Measurements from ENCODE around the gene EMC8. TPM values are rescaled to one million over a fixed set of nuclear protein-coding genes. Genes with fewer than 3 reads are reported as not detected.

EMC8 gene
- total and polyA plus RNA-seq, 2 of the 8 experiments (the other 6 are each of a cell fraction or from before 2014, with no cell fraction given): 52.2 to 69.7 TPM

- Histone ChIP-seq H3K27me3 (replicated peaks in 1 of 4; ENCODE audit: control insufficient read depth in 3 of 4, extremely low read depth in 1 of 4, insufficient read depth in 3 of 4, low read length in 3 of 4) (peaks cover 0 to 11% (median 3%) of the 10 kb centered on the region in 4 experiments; a peak in 2 of 7 replicates), H2BK120ac (replicated peaks; ENCODE audit: low read depth, low read length) (no peak overlapping the region), H3K79me1 (ENCODE audit: low read depth, low read length) (no peaks in the 10 kb centered on the region), H3K4ac (replicated peaks; ENCODE audit: insufficient read length, low read depth, low read length) (no peak overlapping the region), H3K4me3 (ENCODE audit: extremely low read depth in 1 of 4, insufficient read depth in 2 of 4, low read depth in 3 of 4, low read length in 4 of 4) (no peak overlapping the region), H2BK15ac (ENCODE audit: low read length) (no peak overlapping the region), H2BK20ac (ENCODE audit: low read length) (no peak overlapping the region), H2BK12ac (ENCODE audit: low read depth, low read length) (0 out of 2 replicates have a peak overlapping the region, but pooled peaks have one; percentile 17), H3K9ac (replicated peaks in 1 of 4; ENCODE audit: extremely low read depth in 1 of 4, low read depth in 3 of 4, low read length in 3 of 4) (no peak overlapping the region), H3K9me3 (ENCODE audit: insufficient read depth in 2 of 2, low read depth in 1 of 2, low read length in 1 of 2) (no peaks in the 10 kb centered on the region), H3K14ac (ENCODE audit: insufficient read length) (no peak overlapping the region), H4K20me1 (replicated peaks in 1 of 2; ENCODE audit: control insufficient read depth in 1 of 2, insufficient read depth in 2 of 2, low read length in 2 of 2) (peaks cover 0 to 6% of the 10 kb centered on the region in 2 experiments), H3K36me3 (ENCODE audit: control insufficient read depth in 2 of 4, insufficient read depth in 4 of 4, low read length in 3 of 4) (no peaks in the 10 kb centered on the region), H3K79me2 (ENCODE audit: control insufficient read depth in 1 of 2, insufficient read depth in 2 of 2, low read length in 2 of 2) (no peaks in the 10 kb centered on the region), H3K27ac (ENCODE audit: low read depth, low read length) (no peak overlapping the region), H3K23me2 (ENCODE audit: low read depth, low read length) (peaks cover 6% of the 10 kb centered on the region; the same call in 1 of the 2 replicates), H3K23ac (ENCODE audit: insufficient read length) (no peak overlapping the region), H4K8ac (ENCODE audit: extremely low read depth, insufficient read depth, low read length) (no peak overlapping the region), H3K18ac (ENCODE audit: extremely low read depth, low read length) (no peak overlapping the region), H3K4me2 (ENCODE audit: insufficient read depth in 1 of 2, low read depth in 2 of 2, low read length in 2 of 2) (no peak overlapping the region), H3K56ac (replicated peaks; ENCODE audit: insufficient read length, low read depth, low read length) (no peak overlapping the region), H2AK5ac (ENCODE audit: low read depth, low read length) (no peak overlapping the region), H2AFZ (ENCODE audit: low read length) (no peak overlapping the region), H3K4me1 (replicated peaks in 1 of 4; ENCODE audit: control insufficient read depth in 3 of 4, insufficient read depth in 4 of 4, low read length in 3 of 4) (no peaks in the 10 kb centered on the region; a peak in 1 of 7 replicates), H2BK5ac (ENCODE audit: low read depth, low read length) (no peak overlapping the region), H4K5ac (ENCODE audit: insufficient read length, low read depth, low read length) (no peak overlapping the region), H4K91ac (replicated peaks; ENCODE audit: insufficient read length, low read length) (no peak overlapping the region)
- ChIA-PET CTCF (ENCODE audit: partially characterized antibody) (interaction anchor here (0.5 to 7.6 kb wide), 70 partner anchors 10 to 699 kb away, joined by 3 to 319 read pairs (median 6); partner anchors contain the start of gene IRF8), POLR2A (ENCODE audit: partially characterized antibody) (no interaction called here)
- FAIRE-seq (no peak), DNase-seq (ENCODE audit: low read depth in 1 of 2, low spot score in 2 of 2) (no peak)
- 78% methylated on average over 22 of the region's 22 CpGs; no CpG with 5 or more reads in 1 of the 2 experiments for WGBS, 2 experiments (ENCODE audit: extremely low coverage in 1 of 2, insufficient coverage in 1 of 2, insufficient read length in 1 of 2, insufficient replicate concordance in 2 of 2, low coverage in 1 of 2, low lambda C conversion rate in 2 of 2, missing lambda C conversion rate in 1 of 2)
- TF ChIP-seq BACH1 (IDR thresholded peaks at IDR 0.05; ENCODE audit: low read length) (no peak), CREB1 (IDR thresholded peaks at IDR 0.05) (no peak), RAD21 (IDR thresholded peaks at IDR 0.05 in 1 of 2, conservative IDR thresholded peaks at IDR 0.05 in 1 of 2; ENCODE audit: low read depth in 2 of 2, low read length in 2 of 2) (no peak), RFX5 (IDR thresholded peaks at IDR 0.05; ENCODE audit: borderline replicate concordance, low read depth, low read length) (no peak), FOSL1 (IDR thresholded peaks at IDR 0.05; ENCODE audit: insufficient read depth, low read depth, low read length) (no peak), ASH2L (IDR thresholded peaks at IDR 0.05; ENCODE audit: low read length) (no peak), E2F6 (IDR thresholded peaks at IDR 0.05) (no peak), SP2 (IDR thresholded peaks at IDR 0.05; ENCODE audit: low read length) (no peak)
These were observed 21.4 kb upstream of the EMC8 start for GRCh38 chr16:85820604-85821372.

Data from H1 (cell line).